Measurements from ENCODE around the gene HTD2.

Gene HTD2

GRCh38 chr3:58307639-58308215, 1.4 kb downstream of the HTD2 start:
- peak; percentile 76 for DNase-seq (ENCODE audit: low read depth)
- peak; percentile 50 for TF ChIP-seq CTCF (conservative IDR thresholded peaks at IDR 0.05; ENCODE audit: control insufficient read depth, insufficient read depth, low read depth, low read length)
- peak overlapping the region; percentile 97 for H3K4me3 ChIP-seq (ENCODE audit: control insufficient read depth, low read depth, low read length)

GRCh38 chr3:58308728-58309127, 2.4 kb downstream of the HTD2 start:
- no peak for TF ChIP-seq CTCF (conservative IDR thresholded peaks at IDR 0.05; ENCODE audit: control insufficient read depth, insufficient read depth, low read depth, low read length)
- H3K4me3 ChIP-seq (ENCODE audit: control insufficient read depth, low read depth, low read length), result no peak overlapping the region
- peak; percentile 33 for DNase-seq (ENCODE audit: low read depth)

- no peak for TF ChIP-seq CTCF (conservative IDR thresholded peaks at IDR 0.05; ENCODE audit: control insufficient read depth, insufficient read depth, low read depth, low read length)
- no peak overlapping the region for H3K4me3 ChIP-seq (ENCODE audit: control insufficient read depth, low read depth, low read length)
- DNase-seq (ENCODE audit: low read depth), result no peak
These were observed 11.5 kb downstream of the HTD2 start for GRCh38 chr3:58317811-58318210.

GRCh38 chr3:58321791-58322190, 15.5 kb downstream of the HTD2 start:
- no peak overlapping the region for H3K4me3 ChIP-seq (ENCODE audit: control insufficient read depth, low read depth, low read length)
- DNase-seq (ENCODE audit: low read depth), result no peak
- TF ChIP-seq CTCF (conservative IDR thresholded peaks at IDR 0.05; ENCODE audit: control insufficient read depth, insufficient read depth, low read depth, low read length), result no peak

- peak; percentile 13 for DNase-seq (ENCODE audit: low read depth)
- TF ChIP-seq CTCF (conservative IDR thresholded peaks at IDR 0.05; ENCODE audit: control insufficient read depth, insufficient read depth, low read depth, low read length), result no peak
- no peak overlapping the region for H3K4me3 ChIP-seq (ENCODE audit: control insufficient read depth, low read depth, low read length)
These were observed 16.5 kb downstream of the HTD2 start for GRCh38 chr3:58322793-58323192.

GRCh38 chr3:58323529-58324390, 17.4 kb downstream of the HTD2 start:
- H3K4me3 ChIP-seq (ENCODE audit: control insufficient read depth, low read depth, low read length), result no peak overlapping the region
- TF ChIP-seq CTCF (conservative IDR thresholded peaks at IDR 0.05; ENCODE audit: control insufficient read depth, insufficient read depth, low read depth, low read length), result no peak
- DNase-seq (ENCODE audit: low read depth), result no peak

Measured in fibroblast of mammary gland (primary cell).